Measurements from ENCODE around the gene ZNF90.
A peak's percentile ranks its signal among the peaks of the same experiment; 100 is the strongest.

ZNF90 gene

DNA sequence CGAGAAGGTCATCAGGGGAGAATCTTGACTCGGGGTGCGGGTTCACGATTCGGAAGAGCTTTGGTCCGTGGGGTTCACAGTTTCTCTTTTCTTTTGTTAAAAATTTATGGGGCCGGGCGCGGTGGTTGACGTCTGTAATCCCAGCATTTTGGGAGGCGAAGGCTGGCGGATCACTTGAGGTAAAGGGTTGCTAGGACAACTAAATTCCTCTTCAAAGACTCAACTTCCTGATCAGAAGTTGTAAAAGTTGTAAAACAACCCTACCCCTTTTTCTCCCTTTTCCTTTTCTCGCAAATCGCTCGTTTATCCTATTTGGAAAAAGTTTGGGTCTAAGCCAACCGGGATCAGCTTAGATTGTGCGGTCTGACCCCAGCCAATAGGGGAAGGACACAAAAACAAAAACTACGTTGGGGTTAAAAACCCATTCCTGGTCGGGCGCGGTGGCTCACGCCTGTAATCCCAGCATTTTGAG is 89.9 kb downstream of the ZNF90 start:
- DNase-seq (ENCODE audit: low spot score), result no peak
- TF ChIP-seq, protein P1, sequence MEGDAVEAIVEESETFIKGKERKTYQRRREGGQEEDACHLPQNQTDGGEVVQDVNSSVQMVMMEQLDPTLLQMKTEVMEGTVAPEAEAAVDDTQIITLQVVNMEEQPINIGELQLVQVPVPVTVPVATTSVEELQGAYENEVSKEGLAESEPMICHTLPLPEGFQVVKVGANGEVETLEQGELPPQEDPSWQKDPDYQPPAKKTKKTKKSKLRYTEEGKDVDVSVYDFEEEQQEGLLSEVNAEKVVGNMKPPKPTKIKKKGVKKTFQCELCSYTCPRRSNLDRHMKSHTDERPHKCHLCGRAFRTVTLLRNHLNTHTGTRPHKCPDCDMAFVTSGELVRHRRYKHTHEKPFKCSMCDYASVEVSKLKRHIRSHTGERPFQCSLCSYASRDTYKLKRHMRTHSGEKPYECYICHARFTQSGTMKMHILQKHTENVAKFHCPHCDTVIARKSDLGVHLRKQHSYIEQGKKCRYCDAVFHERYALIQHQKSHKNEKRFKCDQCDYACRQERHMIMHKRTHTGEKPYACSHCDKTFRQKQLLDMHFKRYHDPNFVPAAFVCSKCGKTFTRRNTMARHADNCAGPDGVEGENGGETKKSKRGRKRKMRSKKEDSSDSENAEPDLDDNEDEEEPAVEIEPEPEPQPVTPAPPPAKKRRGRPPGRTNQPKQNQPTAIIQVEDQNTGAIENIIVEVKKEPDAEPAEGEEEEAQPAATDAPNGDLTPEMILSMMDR (conservative IDR thresholded peaks at IDR 0.05; ENCODE audit: low read depth), result no peak
- ChIA-PET CTCF (no interaction called here), POLR2A (ENCODE audit: low non-redundant PET) (no interaction called here)
- H3K27ac ChIP-seq, result peak overlapping the region; percentile 72
